ENCODE measurements around the gene UTP15.

The UTP15 gene

DNA sequence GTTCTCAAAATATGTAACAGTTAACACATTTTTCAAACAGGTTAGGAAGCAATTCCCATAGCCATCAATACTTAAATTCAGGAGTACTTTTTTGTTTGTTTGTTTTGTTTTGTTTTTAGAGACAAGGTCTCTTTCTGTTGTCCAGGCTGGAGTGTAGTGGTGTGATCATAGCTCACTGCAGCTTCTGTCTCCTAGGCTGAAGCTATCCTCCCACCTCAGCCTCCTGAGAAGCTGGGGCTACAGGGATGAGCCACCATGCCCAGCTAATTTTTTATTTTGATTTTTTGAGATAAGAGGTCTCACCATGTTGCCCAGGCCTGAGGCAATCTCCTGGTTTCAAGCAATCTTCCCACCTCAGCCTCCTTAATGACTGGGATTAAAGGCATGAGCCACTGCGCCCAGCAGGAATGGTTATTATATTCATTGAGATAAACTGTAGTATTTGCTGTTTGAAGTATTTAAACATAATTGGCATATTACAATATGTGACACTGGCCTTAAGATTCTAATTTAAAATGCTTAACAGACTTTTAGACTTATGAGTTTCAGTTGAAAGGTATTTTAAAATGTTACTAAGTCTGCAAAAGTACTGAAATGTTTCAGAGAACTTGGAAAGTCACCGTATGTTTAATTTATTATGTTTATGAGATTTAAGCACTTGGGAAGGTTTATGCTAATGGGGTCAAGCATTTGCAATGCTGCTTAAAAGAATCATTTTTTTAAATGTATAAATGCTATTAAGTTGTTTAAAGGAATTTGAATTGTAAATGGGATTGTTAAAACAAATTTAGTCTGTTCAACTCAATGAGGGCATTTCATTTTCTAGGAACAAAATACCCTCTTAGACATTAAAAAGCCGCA, 17.0 kb downstream of the UTP15 start:
- no peak for DNase-seq

DNA sequence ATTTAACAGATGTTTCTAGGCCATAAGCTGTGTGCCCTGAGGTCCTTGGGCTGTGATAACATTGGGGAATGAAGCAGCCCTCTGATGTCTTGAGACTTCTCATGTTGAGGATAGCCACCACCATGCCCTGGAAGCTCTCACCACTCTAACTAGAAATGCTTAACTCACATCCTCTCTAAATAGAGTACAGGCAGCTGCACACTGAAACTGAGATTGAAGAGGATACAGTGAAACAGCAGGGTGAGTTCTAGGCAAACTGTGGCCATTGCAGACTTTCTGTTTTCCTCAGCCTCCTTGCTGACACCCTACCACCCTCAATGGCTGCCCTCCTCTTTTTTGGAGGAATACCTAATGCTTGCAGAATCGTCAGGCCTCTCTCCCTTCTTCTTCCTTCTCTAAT, 22.4 kb downstream of the UTP15 start:
- no peak for DNase-seq

DNA sequence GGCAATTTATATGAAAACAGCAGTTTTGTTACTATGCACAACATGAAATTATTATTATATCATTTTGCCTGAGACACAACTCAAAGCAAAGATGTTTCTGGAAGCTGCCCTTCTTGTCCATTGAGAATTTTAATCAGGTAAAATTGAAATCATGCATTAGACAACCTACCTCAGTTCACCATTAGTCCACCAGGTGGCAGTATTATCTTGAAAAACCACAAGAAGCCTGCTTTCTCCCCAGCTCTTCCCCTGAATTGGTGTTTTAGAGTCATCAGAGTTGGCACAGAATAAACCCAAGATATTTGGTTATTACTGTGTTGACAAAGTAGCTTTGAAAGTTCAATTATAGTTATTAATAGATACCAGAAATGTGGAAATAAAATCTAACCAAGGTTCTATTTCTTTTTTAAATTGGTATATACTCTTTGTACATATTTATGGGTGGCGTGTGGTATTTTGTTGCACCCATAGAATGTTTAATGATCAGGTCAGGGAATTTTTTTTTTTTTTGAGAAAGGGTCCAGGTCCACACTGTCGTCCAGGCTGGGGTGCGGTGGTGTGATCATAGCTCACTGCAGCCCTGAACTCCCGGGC, 25.7 kb downstream of the UTP15 start:
- no peak for DNase-seq

DNA sequence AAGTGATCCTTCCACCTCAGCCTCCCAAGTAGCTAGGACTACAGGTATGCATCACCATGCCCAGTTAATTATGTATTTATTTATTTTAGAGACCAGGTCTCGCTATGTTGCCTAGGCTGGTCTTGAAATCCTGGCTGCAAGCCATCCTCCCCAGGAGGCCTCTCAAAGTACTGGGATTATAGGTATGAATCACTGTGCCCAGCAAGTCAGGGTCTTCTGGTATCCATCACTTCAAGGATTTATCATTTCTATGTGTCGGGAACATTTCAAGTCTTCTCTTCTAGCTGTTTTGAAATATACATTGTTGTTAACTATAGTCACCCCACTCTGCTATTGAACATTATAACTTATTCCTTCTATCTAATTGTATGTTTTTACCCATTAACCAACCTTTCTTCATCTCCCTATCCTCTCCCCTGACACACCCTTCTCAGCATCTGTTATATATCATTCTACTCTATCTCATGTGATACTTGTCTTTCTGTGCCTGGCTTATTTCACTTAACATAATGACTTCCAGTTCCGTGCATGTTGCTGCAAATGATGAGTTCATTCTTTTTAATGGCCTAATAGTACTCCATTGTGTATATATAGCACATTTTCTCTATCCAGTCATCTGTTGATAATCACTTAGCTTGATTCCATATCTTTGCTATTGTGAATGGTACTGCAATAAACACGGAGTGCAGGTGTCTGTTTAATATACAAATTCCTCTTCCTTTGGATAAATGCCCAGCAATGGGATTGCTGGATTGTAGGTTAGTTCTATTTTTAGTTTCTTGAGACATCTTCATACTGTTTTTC, 26.4 kb downstream of the UTP15 start:
- no peak for DNase-seq

DNA sequence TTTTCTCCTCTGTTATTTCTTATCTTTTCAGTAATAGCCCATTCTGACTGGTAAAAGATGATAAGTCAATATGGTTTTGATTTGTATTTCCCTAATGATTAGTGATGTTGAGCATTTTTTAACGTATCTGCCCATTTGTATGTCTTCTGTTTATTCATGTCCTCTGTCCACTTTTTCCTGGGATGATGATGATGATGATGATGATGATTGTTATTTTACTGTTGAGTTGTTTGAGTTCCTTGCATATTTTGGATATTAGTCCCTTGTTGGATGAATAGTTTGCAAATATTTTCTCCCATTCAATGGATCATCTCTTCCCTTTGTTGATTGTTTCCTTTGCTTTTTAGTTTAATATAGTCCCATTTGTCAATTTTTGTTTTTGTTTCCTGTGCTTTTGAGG, 27.0 kb downstream of the UTP15 start:
- no peak for DNase-seq

DNA sequence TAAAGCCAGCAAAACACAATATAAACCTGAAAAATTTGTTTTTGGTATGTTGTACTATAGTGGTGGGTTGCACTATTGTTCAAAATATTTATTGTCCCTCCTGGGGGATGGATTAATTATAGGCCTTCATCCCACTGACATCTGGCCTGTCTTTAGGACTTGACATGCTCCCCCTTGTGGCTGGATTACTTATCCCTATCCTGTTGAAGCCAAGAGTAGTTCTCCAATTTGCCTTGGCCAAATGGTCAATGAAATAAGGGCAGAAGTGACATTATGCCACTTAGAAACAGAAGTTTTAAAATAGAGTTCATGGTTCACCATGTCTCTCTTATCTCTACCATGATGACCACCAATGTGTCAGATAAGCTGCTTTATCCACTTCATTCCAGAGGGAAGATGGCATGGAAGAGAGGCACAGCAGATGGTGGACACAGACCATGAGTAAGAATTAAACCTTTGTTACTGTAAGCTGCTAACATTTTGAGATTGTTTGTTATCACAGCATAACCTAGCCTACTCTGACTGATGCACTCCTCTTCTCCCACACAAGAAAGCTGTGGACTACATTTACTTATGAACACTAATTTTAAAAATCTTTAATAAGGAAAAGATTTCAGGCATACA, 31.3 kb downstream of the UTP15 start:
- no peak for DNase-seq

DNA sequence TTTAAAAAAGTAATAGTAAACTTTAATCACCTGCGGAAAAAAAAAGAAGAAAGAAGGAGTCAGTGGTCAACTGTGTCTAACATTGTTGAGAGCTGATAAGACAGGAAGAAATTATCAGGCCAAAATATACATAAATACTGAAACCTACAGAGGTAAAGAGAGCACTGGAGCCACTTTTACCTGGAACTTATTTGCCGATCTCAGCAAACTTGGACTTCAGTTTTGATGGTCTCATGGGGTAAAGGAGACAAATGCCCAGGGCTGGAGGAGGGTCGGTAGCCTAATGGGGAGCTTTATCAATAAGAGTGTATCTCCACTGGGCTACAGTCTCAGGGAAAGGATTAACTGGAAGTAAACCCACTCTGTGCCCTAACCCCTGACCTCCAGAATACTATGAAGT, 33.8 kb downstream of the UTP15 start:
- no peak for DNase-seq

DNA sequence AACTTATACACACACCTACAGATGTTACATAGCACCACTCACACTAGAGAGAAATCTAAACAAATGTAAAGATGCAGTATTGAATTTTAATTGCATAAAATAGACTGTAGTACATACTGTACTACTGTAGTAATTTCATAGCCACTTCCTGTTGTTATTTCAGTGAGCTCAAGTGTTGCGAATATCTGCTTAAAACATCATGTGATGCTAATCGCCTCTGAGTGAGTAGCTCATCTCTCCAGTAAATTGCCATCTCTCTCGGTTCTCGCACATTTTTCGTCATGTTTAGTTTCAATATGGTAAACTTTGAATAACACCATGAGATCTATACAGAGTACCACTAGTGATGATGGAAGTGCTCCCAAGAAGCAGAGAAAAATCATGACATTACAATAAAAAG, 38.5 kb downstream of the UTP15 start:
- no peak for DNase-seq

DNA sequence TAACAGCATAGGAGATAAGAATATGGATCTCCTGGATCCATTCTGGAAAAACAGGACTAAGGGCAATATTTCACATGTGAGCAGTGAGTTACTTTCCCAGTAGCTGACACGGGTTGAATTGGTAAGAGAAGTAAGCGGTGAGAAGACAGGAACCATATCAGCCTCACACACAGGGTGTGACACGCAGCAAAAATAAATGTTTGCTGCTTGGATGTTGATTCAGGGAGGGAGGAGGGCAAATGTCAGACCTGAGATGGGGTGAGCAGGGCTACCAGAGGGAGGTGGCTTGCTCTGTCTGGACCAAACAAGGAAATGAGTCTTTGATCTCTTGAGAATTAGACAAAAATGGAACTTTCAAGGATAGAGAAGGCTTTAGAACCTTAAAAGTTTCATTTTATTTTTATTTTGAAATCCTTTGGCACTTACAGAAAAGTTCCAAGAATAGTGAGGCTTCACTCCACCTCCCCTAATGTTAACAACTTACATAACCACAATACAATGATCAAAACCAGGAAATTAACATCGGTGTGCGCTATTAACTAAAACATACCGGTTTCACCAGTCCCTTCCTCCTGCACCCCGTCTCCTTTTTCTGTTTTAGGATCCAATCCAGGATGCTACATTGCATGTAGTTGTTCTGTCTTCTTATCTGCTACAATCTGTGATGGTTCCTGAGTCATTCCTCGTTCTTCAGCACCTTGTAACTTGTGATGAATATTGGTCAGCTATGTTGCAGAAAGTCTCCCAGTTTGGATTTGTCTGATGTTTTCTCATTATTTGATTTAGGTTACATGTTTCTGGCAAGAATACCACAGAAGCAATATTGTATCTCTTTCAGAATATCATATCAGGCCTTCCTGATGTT, 39.9 kb downstream of the UTP15 start:
- DNase-seq = no peak

DNA sequence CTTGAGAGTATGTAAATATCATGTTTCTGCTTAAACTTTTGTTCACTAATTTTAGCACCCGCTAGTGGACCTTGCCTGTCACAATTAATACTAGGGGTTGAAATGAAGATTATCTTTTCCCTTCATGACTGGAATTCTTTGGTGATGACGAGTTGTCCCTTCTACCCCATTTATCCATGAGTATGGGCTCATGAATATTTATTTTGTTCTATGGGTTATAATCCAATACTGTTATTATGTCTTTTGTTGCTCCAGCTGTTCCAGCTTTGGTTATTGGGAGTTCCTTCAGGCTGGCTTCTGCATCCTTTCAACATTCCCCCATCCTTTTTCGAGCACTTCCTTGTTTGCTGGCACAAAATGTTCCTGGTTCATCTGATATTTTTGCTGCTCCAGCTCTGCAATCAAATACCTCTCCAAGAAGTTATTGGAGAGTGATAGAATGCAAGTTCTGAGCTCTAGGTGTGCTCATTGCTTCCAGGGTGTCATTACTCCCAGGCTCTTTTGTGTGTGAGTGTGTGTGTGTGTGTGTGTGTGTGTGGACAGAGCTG, 40.7 kb downstream of the UTP15 start:
- DNase-seq = no peak

DNA sequence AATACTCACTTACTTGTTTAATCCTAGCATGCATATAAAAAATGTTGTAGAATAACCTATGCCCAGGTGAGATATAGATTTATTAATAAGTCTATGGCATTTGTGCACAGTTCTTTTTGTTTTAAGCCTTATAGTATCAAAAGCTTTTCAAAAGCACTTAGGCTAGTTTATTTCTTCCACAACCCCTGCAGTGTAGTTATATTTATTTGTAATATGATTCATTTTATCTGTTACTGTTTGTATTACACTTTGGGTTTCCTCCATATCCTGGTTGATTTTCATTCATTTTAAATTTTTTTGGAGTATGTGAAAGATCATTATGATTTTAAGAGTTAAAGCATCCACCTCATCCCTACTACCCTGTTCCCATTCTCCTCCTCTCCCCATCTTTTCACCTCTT, 41.7 kb downstream of the UTP15 start:
- no peak for DNase-seq

DNA sequence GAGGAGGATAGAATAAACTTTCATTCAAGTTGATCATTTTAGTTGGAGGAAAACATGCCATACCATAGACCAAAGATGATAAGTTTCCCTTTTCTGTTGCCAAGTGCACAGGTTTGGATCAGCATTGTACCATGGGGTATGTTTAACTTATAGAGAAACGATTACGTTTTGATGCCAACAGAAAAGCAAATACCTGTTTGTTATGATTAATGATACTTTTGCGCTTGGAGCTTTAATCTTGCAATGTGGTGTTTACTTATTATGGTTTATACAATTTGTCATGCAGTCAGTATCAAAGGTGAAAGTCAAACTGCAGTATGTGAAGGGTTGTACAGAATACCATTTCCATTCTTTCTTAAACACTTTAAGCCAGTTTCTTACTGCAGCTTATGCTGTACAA, 47.3 kb downstream of the UTP15 start:
- no peak for DNase-seq

DNA sequence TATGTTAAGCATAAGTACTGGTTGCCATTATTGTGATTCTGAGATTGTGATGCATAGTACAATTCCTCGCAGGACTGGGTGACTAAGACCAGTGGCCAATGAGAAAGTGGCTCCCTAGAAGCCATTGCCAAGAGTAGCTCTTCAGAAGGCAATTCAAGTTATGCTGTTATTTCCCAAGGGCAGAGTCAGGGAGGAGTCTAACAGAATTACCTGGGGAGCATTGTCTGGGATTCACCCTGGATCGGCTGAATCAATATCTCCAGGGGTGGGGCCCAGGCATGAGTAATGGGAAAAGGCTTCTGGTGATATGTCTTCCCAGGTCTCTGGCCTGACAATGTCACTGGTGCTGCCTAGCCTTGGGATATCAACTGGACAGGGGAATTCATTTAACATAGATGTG, 49.5 kb downstream of the UTP15 start:
- no peak for DNase-seq

DNA sequence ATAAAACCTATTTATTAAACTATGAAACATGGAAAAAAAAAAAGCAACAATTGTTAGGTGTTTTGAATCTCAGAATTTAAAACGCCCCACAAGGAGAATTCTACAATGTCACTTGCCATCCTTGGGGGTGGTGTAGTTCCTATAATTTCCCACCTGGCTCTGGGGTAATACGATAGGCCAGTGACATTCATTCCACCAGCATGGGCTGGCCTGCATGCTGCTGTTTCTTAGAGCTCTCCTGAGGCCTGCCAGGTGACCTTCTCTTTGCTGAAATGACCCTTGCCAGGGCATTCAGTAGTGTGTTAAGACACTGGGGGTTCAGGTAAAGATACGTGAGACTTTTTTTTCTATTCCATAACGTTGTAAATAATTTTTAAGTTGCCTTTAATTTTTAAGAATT, 50.4 kb downstream of the UTP15 start:
- DNase-seq = no peak

DNA sequence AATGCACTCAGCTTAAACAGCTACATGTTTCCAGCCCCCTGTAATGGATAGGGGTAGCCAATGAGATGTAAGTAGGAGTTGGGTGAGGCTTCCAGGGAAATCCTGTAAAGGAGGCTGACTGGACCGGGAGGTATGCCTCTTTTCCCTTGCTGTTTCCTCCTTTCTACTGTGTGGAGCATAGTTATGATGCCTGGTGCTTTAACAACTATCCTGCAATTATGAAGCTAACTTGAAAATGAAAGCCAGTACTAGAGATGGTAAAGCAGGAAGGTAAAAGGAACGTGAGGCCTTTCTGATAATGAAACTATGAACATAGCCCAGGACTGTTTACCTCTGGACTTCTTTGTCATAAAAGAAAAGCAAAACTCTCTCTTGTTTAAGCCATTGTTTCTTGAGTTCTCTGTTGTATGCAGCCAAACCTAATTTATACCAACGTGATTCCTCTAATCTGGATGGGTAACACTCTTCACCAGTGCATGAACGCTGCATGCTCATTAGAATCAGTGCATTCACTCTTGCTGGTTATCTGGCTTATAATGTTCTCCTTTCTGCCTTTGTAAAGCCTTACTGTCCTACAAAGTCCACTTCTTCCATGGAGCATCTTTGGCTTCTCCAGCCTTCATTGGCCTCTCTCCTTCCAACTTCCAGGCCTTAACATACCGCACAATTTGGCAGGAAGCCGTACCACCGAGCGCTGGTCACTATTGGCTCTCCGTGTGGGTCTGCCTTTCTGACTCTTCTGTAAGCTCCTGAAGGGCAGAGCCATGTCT, 52.2 kb downstream of the UTP15 start:
- DNase-seq = no peak

DNA sequence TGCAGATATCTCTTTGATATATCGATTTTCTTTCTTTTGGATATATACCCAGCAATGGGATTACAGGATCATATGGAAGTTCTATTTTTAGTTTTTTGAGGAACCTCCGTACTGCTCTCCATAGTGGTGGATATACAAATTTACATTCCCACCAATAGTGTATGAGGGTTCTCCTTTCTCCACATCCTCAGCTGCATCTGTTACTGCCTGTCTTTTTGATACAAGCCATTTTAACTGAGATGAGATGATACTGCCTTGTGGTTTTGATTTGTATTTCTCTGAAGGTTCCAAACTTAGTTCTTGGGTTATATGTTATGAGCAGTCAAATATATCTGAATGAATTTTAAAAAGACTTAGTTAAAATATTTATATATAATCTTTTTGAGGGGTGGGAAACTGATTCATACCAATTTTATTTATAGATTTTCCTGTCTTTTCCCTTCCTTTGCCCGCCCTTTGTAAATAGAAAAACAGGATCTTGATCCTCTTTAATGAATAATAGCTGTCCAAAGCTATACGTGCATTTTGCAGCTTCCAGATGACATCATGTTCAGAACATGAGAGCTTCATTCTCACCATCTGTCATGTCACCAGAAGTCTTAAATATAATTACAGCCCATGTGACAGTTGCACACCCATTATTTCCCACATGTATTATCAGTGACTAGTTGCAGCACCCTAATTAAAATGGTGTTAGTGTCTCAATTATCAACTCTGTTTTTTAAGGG, 54.2 kb downstream of the UTP15 start:
- no peak for DNase-seq

DNA sequence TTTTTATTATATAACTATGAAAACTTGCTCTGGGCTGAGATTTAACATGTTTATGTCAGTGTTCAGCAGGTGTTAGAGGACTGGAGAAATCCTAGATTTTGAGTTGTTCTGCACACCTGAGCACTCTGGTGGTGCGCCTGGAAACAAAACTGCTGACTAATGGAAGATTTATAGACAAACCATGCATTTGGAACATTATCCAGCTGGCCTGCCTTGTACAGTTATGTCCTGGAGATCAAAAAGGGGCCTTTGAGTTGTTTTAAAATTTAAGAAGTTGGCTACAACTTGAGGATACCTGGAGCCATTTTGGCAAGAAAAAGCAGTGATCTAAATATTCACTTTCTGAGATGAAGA, 54.8 kb downstream of the UTP15 start:
- DNase-seq = no peak

DNA sequence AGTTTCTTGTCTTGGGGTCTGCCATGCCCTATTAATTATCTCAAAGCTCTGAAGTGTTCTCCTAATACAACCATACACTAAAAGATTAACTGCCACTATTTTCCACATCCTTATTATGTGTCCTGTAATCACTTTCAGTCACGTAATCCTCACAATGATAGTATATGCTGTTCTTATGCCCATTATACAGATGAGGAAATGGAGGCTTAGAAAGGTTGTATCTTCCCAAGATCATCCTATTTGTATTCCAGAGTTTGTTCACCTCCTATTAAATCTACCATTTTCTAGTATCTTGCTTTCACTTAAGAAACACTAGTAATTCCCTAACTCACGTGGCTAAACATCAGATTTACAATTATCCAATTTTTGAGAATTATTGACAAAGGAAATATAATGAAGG, 57.5 kb downstream of the UTP15 start:
- no peak for DNase-seq

DNA sequence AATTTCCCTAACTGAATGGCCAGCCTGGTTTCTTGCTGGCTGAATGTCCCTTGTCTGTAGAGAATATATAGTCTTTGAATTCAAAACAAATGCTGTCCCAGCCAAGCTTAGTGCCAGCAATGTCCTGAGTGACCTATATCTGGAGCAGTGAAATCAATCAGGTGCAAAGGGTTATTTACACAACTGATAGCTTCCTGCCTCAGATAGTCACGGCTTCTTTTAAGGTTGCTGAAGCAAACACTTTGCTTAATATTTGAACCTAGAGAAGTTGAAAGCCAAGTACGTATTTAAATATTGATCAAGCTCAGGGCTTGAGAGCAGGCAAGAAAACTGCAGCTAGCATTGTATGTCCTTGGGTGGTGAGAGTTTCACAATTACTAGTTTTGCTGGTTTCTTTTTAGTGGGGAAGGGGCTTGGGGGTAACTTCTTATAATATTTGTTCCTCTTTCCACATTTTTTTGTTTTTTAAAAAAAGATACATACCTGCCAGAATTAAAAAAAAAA, 58.4 kb downstream of the UTP15 start:
- DNase-seq = no peak

DNA sequence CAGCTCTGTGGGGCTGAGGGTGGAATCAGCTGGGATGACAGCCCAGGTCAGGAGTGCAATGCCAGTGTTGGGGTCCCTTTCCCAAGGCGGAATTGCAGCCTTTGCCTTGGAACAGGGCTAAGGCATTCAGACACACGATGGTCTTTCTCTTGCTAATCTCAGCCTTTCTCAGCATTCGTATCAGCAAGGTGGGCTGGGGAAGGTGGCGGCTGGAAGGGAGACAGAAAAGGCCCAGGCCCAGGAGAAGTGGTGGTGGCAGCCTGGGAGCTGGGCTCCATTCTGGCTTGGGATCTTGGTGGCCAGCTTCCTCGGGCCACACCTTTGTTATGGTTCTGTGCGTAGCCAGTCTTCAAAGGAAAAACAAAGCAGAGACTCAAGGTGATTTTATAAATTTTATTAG, 59.3 kb downstream of the UTP15 start:
- DNase-seq = no peak
